Fibroblast of lung (primary cell): Measurements from ENCODE around the gene CDO1. TPM values are rescaled to one million over a fixed set of nuclear protein-coding genes. Genes with fewer than 3 reads are reported as not detected.

Source experiments
- DNase-seq, 2 donors: peaks; one replicate each; pipeline versions ENCODE4 v3.0.0 to v3.0.0-alpha.2; 2010; ENCODE audit warnings: low read depth in 2 of 2
- H2AFZ ChIP-seq: 2 replicates; pipeline ENCODE4 v1.5.1; 2012; ENCODE audit warnings: low read length, control low read depth, inconsistent platforms
- H3K27ac ChIP-seq: 2 replicates; pipeline ENCODE4 v1.5.1; 2011; ENCODE audit warnings: low read length, control low read depth; ENCODE audit not compliant: insufficient read depth
- H3K27me3 ChIP-seq: 2 replicates; pipeline ENCODE4 v1.5.1; 2011; ENCODE audit warnings: mild to moderate bottlenecking, low read length; ENCODE audit not compliant: control insufficient read depth, insufficient read depth
- H3K36me3 ChIP-seq: 2 replicates; pipeline ENCODE4 v1.5.1; 2011; ENCODE audit warnings: low read length; ENCODE audit not compliant: control insufficient read depth, insufficient read depth
- H3K4me1 ChIP-seq: 2 replicates; pipeline ENCODE4 v1.5.1; 2011; ENCODE audit warnings: low read length; ENCODE audit not compliant: control insufficient read depth, insufficient read depth; ENCODE audit errors: extremely low read depth
- H3K4me2 ChIP-seq: 2 replicates; pipeline ENCODE4 v1.5.1; 2011; ENCODE audit warnings: low read length, control low read depth; ENCODE audit not compliant: insufficient read depth; ENCODE audit errors: extremely low read depth
- H3K4me3 ChIP-seq, 4 experiments: fragments of 200-600 bp in 1 of 4; sonication (generic) in 1 of 4; replicated peaks in 1 of 4; 2 replicates each; pipeline ENCODE4 v1.5.1; 2011 to 2016; ENCODE audit warnings: low read length in 4 of 4, low read depth in 3 of 4, mild to moderate bottlenecking in 3 of 4, control low read depth in 2 of 4, inconsistent platforms in 1 of 4, mixed read lengths in 1 of 4; ENCODE audit not compliant: insufficient read depth in 1 of 4; ENCODE audit errors: control extremely low read depth in 1 of 4
- H3K79me2 ChIP-seq: 2 replicates; pipeline ENCODE4 v1.5.1; 2012; ENCODE audit warnings: mild to moderate bottlenecking, low read length, inconsistent platforms; ENCODE audit not compliant: control insufficient read depth, insufficient read depth
- H3K9ac ChIP-seq: 2 replicates; pipeline ENCODE4 v1.5.1; 2011; ENCODE audit warnings: mild to moderate bottlenecking, low read length, control low read depth; ENCODE audit not compliant: insufficient read depth
- H3K9me3 ChIP-seq: 2 replicates; pipeline ENCODE4 v1.5.1; 2012; ENCODE audit warnings: low read depth, low read length; ENCODE audit not compliant: control insufficient read depth, insufficient read depth
- H4K20me1 ChIP-seq: 2 replicates; pipeline ENCODE4 v1.5.1; 2011; ENCODE audit warnings: low read length; ENCODE audit not compliant: control insufficient read depth, insufficient read depth; ENCODE audit errors: extremely low read depth
- EZH2 ChIP-seq: IDR thresholded peaks from 2 replicates; pipeline ENCODE4 v1.5.1; 2012; ENCODE audit warnings: low read length, control low read depth, mild to moderate bottlenecking; ENCODE audit errors: missing control alignments
- polyA plus RNA-seq, 2 donors: library from polyadenylated mRNA; depleted of rRNA in 1 of 2; stranded (reverse) in 1 of 2; unstranded in 1 of 2; fragments of >200 nt; gene quantifications; 2 replicates each; pipeline ENCODE4 v1.2.1, GENCODE V29; 2011 to 2012; ENCODE audit warnings: missing spikeins in 1 of 2
- total RNA-seq: library from RNA; depleted of rRNA; stranded (reverse); fragments of >200 nt; gene quantifications from 2 replicates; pipeline ENCODE4 v1.2.1, GENCODE V29; 2014
- TF ChIP-seq, protein P1 (sequence below), 2 donors: IDR thresholded peaks in 1 of 2; conservative IDR thresholded peaks in 1 of 2; 1 replicate in 1 of 2; 2 replicates in 1 of 2; pipeline ENCODE4 v1.5.1; 2011 to 2012; ENCODE audit warnings: low read length in 2 of 2, control low read depth in 1 of 2, inconsistent platforms in 1 of 2, low read depth in 1 of 2, mild to moderate bottlenecking in 1 of 2

The CDO1 gene
- total and polyA plus RNA-seq, 2 donors (not counting 1 experiment from before 2014, with no cell fraction given), result 0.85 to 6.9 TPM

DNA sequence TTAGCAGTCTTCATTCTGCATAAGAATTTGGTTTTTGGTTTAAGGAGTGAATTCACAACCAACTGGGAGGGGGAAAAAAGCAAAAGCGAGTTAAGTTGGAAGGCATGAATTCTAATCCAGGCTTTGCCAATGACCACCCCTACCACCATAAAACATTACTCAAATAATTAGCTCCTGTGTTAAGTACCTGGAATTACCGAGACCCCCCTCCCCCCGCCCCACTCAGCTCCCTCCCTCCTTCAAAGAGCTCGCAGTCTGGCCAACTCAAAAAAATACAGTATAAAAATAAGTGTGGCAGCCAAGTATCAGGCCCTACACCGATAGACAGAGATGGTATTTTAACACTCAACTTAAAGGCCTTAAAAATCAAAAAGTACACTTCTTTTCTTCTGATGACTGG is 24.4 kb upstream of the CDO1 start:
- H3K9ac ChIP-seq, result peak overlapping the region; percentile 89
- H3K9me3 ChIP-seq, result no peaks in the 10 kb centered on the region
- H3K36me3 ChIP-seq, result peaks cover 3% of the 10 kb centered on the region
- peak overlapping the region; percentile 97 for H3K27ac ChIP-seq
- peak overlapping the region; percentile 73 to 93 (median 84) for H3K4me3 ChIP-seq
- peak overlapping the region; percentile 96 for H3K4me2 ChIP-seq
- peaks cover 7% of the 10 kb centered on the region for H3K4me1 ChIP-seq
- no peaks in the 10 kb centered on the region for H3K27me3 ChIP-seq
- TF ChIP-seq, protein P1, sequence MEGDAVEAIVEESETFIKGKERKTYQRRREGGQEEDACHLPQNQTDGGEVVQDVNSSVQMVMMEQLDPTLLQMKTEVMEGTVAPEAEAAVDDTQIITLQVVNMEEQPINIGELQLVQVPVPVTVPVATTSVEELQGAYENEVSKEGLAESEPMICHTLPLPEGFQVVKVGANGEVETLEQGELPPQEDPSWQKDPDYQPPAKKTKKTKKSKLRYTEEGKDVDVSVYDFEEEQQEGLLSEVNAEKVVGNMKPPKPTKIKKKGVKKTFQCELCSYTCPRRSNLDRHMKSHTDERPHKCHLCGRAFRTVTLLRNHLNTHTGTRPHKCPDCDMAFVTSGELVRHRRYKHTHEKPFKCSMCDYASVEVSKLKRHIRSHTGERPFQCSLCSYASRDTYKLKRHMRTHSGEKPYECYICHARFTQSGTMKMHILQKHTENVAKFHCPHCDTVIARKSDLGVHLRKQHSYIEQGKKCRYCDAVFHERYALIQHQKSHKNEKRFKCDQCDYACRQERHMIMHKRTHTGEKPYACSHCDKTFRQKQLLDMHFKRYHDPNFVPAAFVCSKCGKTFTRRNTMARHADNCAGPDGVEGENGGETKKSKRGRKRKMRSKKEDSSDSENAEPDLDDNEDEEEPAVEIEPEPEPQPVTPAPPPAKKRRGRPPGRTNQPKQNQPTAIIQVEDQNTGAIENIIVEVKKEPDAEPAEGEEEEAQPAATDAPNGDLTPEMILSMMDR (conservative IDR thresholded peaks at IDR 0.05 in 1 of 2, IDR thresholded peaks at IDR 0.05 in 1 of 2; ENCODE audit: low read depth in 1 of 2, low read length in 2 of 2), result no peak
- TF ChIP-seq EZH2, result no peak
- peaks cover 77% of the 10 kb centered on the region for H3K79me2 ChIP-seq
- no peak overlapping the region for H2AFZ ChIP-seq
- H4K20me1 ChIP-seq, result peaks cover 2% of the 10 kb centered on the region
- no peak for DNase-seq

DNA sequence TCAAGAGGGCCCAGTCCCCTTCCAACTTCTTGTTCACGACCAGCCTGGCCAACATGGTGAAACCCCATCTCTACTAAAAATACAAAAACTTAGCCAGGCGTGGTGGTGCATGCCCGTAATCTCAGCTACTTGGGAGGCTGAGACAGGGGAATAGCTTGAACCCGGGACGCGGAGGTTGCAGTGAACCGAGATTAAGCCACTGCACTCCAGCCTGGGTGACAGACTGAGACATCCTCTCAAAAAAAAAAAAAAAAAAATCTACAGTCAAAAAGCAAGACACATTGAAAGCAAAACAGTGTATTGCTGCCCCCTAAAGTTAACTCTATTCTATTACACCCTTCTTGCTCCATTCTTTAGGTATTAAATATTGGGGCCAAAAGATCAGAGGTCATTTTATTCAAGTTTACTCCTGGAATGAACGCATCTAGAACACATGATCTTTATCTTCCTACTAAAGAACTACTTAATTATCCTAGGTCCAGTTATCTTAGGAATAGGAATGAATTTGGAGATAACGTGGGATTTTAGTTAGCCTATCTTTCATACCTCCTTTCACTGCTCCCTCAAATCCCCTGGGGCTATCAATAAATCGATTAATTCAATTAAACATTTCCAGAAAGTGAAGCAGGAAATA is 22.5 kb upstream of the CDO1 start:
- Histone ChIP-seq H2AFZ (no peak overlapping the region), H3K79me2 (peaks cover 62% of the 10 kb centered on the region), H4K20me1 (peaks cover 2% of the 10 kb centered on the region), H3K27ac (no peak overlapping the region), H3K9me3 (no peaks in the 10 kb centered on the region), H3K27me3 (no peaks in the 10 kb centered on the region), H3K4me3 (peak overlapping the region in 3 of 4 experiments; percentile 24 to 93 (median 86)), H3K36me3 (peaks cover 4% of the 10 kb centered on the region), H3K9ac (no peak overlapping the region), H3K4me1 (peaks cover 7% of the 10 kb centered on the region), H3K4me2 (peak overlapping the region; percentile 21)
- DNase-seq, result peak; percentile 39 to 72
- no peak for TF ChIP-seq EZH2
- TF ChIP-seq, protein P1 (conservative IDR thresholded peaks at IDR 0.05 in 1 of 2, IDR thresholded peaks at IDR 0.05 in 1 of 2; ENCODE audit: low read depth in 1 of 2, low read length in 2 of 2), result peak; percentile 35 to 54

DNA sequence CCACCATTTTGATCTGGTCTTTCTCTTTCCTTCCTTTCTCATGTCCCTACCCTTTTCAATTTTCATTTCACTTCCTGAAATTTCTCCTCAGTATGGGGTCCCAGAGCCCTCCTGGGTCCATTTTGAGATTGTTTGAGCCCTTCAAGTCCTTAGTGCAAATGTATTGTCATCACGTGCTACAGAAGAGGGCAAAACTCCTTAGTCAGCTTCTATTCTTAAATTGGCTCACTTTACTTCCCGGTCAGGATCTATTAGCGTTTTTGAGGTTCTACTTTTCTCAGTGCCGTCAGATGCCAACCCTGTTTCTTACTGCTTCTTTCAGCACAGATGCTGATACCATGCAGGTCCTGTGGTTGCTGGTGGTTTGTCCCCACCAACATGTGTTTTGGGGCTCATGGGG is 19.0 kb upstream of the CDO1 start:
- Histone ChIP-seq H3K9ac (no peak overlapping the region), H3K9me3 (no peaks in the 10 kb centered on the region), H4K20me1 (peaks cover 2% of the 10 kb centered on the region), H3K79me2 (peaks cover 38% of the 10 kb centered on the region), H3K27ac (no peak overlapping the region), H3K4me3 (no peak overlapping the region), H3K4me2 (no peak overlapping the region), H2AFZ (no peak overlapping the region), H3K36me3 (peaks cover 4% of the 10 kb centered on the region), H3K4me1 (peaks cover 7% of the 10 kb centered on the region), H3K27me3 (no peaks in the 10 kb centered on the region)
- TF ChIP-seq, protein P1 (conservative IDR thresholded peaks at IDR 0.05 in 1 of 2, IDR thresholded peaks at IDR 0.05 in 1 of 2; ENCODE audit: low read depth in 1 of 2, low read length in 2 of 2), result no peak
- TF ChIP-seq EZH2, result no peak
- DNase-seq, result no peak
